IMR-90 (cell line): ENCODE data around the gene BAIAP2. TPM values are rescaled to one million over a fixed set of nuclear protein-coding genes. Genes with fewer than 3 reads are reported as not detected.
A peak's percentile ranks its signal among the peaks of the same experiment; 100 is the strongest.

Experiments
- ATAC-seq: fragments of 200-7000 bp; cut with Tn5 transposase; 2 replicates; pipeline ENCODE4 v1.9.1; 2020; ENCODE audit warnings: low read depth, mild to moderate bottlenecking, moderate library complexity
- BruUV-seq: library from RNA; stranded (reverse); fragments of 400-500 nt; replicated peaks from 2 replicates; lab custom pipeline; 2021; lab: Mats Ljungman, UMichigan
- CTCF ChIA-PET: fragments of 300-600 bp; formaldehyde crosslinking; extraction: SDS; loops from one replicate; lab custom pipeline; 2021; ENCODE audit warnings: antibody characterized with exemption; lab: Yijun Ruan, JAX
- POLR2A ChIA-PET: fragments of 300-600 bp; sonication (Branson Sonifier 250); formaldehyde crosslinking; loops from one replicate; lab custom pipeline; 2022; ENCODE audit warnings: antibody characterized with exemption; ENCODE audit not compliant: unreplicated experiment; lab: Charles Lee
- DNase-seq: peaks from one replicate; pipeline ENCODE4 v3.0.0; 2013
- H2AFZ ChIP-seq: replicated peaks from 2 replicates; pipeline ENCODE3; 2013; ENCODE audit warnings: low read length, mild to moderate bottlenecking; ENCODE audit not compliant: poor library complexity
- H2AK5ac ChIP-seq: 2 replicates; pipeline ENCODE4 v1.6.1; 2013; ENCODE audit warnings: low read depth, low read length, inconsistent platforms
- H2AK9ac ChIP-seq: replicated peaks from 2 replicates; pipeline ENCODE3; 2013; ENCODE audit warnings: mild to moderate bottlenecking, low read depth, low read length, moderate library complexity; ENCODE audit not compliant: poor library complexity
- H2BK120ac ChIP-seq: 2 replicates; pipeline ENCODE4 v1.6.1; 2013; ENCODE audit warnings: low read depth, low read length, inconsistent platforms
- H2BK15ac ChIP-seq: 3 replicates; pipeline ENCODE4 v1.6.1; 2013; ENCODE audit warnings: low read depth, low read length, inconsistent platforms
- H2BK20ac ChIP-seq: 2 replicates; pipeline ENCODE4 v1.6.1; 2013; ENCODE audit warnings: low read depth, mild to moderate bottlenecking, inconsistent platforms, low read length, moderate library complexity
- H2BK5ac ChIP-seq: 2 replicates; pipeline ENCODE4 v1.6.1; 2013; ENCODE audit warnings: mild to moderate bottlenecking, low read depth, low read length, inconsistent platforms; ENCODE audit not compliant: poor library complexity, severe bottlenecking
- H3K14ac ChIP-seq: replicated peaks from 2 replicates; pipeline ENCODE4 v1.6.1; 2013; ENCODE audit warnings: low read depth, low read length, inconsistent platforms
- H3K18ac ChIP-seq: 2 replicates; pipeline ENCODE4 v1.6.1; 2013; ENCODE audit warnings: low read depth, low read length, control low read depth
- H3K23ac ChIP-seq: 2 replicates; pipeline ENCODE4 v1.6.1; 2013; ENCODE audit warnings: low read depth, low read length, inconsistent platforms
- H3K27ac ChIP-seq: 2 replicates; pipeline ENCODE4 v1.5.1; 2013; ENCODE audit warnings: mild to moderate bottlenecking, control low read depth, low read length; ENCODE audit not compliant: insufficient read depth
- H3K27me3 ChIP-seq: 2 replicates; pipeline ENCODE4 v1.6.1; 2013; ENCODE audit warnings: low read length; ENCODE audit not compliant: control insufficient read depth, insufficient read depth
- H3K36me3 ChIP-seq: 2 replicates; pipeline ENCODE4 v1.6.1; 2013; ENCODE audit warnings: low read length, mixed read lengths; ENCODE audit not compliant: control insufficient read depth, insufficient read depth
- H3K4ac ChIP-seq: 2 replicates; pipeline ENCODE4 v1.6.1; 2013; ENCODE audit warnings: low read depth, low read length, inconsistent platforms
- H3K4me1 ChIP-seq: 2 replicates; pipeline ENCODE4 v1.6.1; 2013; ENCODE audit warnings: low read length, mixed read lengths; ENCODE audit not compliant: control insufficient read depth, insufficient read depth
- H3K4me2 ChIP-seq: 2 replicates; pipeline ENCODE4 v1.6.1; 2013; ENCODE audit warnings: low read depth, mild to moderate bottlenecking, control low read depth, low read length, moderate library complexity
- H3K4me3 ChIP-seq: 2 replicates; pipeline ENCODE4 v1.5.1; 2013; ENCODE audit warnings: low read depth, mild to moderate bottlenecking, control low read depth, low read length, moderate library complexity; ENCODE audit not compliant: insufficient read depth
- H3K56ac ChIP-seq: 2 replicates; pipeline ENCODE4 v1.6.1; 2013; ENCODE audit warnings: low read length, inconsistent platforms; ENCODE audit not compliant: insufficient read depth; ENCODE audit errors: extremely low read depth
- H3K79me1 ChIP-seq, 2 experiments: 2 replicates each; pipeline ENCODE4 v1.6.1; 2013; ENCODE audit warnings: low read length in 2 of 2, inconsistent platforms in 1 of 2, low read depth in 1 of 2
- H3K9ac ChIP-seq: 2 replicates; pipeline ENCODE4 v1.6.1; 2013; ENCODE audit warnings: low read depth, low read length, control low read depth
- H3K9me1 ChIP-seq: 2 replicates; pipeline ENCODE4 v1.6.1; 2013; ENCODE audit warnings: low read length, inconsistent platforms; ENCODE audit not compliant: insufficient read depth
- H3K9me3 ChIP-seq: 2 replicates; pipeline ENCODE4 v1.6.1; 2013; ENCODE audit warnings: low read length; ENCODE audit not compliant: control insufficient read depth, insufficient read depth
- H4K20me1 ChIP-seq: 2 replicates; pipeline ENCODE4 v1.6.1; 2013; ENCODE audit warnings: low read length, inconsistent platforms; ENCODE audit not compliant: insufficient read depth
- H4K5ac ChIP-seq: 2 replicates; pipeline ENCODE4 v1.6.1; 2013; ENCODE audit warnings: mild to moderate bottlenecking, low read depth, low read length, control low read depth
- H4K8ac ChIP-seq, 2 experiments: 2 replicates each; pipeline ENCODE4 v1.6.1; 2013; ENCODE audit warnings: low read depth in 2 of 2, low read length in 2 of 2, control low read depth in 1 of 2, inconsistent platforms in 1 of 2
- H4K91ac ChIP-seq: 2 replicates; pipeline ENCODE4 v1.6.1; 2013; ENCODE audit warnings: low read depth, low read length, inconsistent platforms; ENCODE audit not compliant: insufficient read depth
- BHLHE40 ChIP-seq: fragments of 150-350 bp; IDR thresholded peaks from 2 replicates; pipeline ENCODE4 v1.6.1; 2016; ENCODE audit warnings: mild to moderate bottlenecking, low read depth, low read length
- FOS ChIP-seq: fragments of 150-350 bp; IDR thresholded peaks from 2 replicates; pipeline ENCODE4 v1.6.1; 2016; ENCODE audit warnings: low read depth, low read length
- MAFK ChIP-seq: IDR thresholded peaks from 2 replicates; pipeline ENCODE4 v1.6.1; 2012; ENCODE audit warnings: low read depth, low read length, improper control_type of control experiment
- MXI1 ChIP-seq: IDR thresholded peaks from 2 replicates; pipeline ENCODE4 v1.6.1; 2012; ENCODE audit warnings: low read depth, mild to moderate bottlenecking, low read length, moderate library complexity, borderline replicate concordance
- RAD21 ChIP-seq: IDR thresholded peaks from 2 replicates; pipeline ENCODE4 v1.6.1; 2012; ENCODE audit warnings: low read length, improper control_type of control experiment
- WGBS, 2 experiments: methylation state at CpG; one replicate each; pipeline versions ENCODE4 v1.1.5 to v1.1.7; 2013; ENCODE audit warnings: missing lambda C conversion rate in 2 of 2; ENCODE audit not compliant: insufficient read length in 1 of 2; ENCODE audit errors: extremely low coverage in 2 of 2; 5-methylcytosine and 5-hydroxymethylcytosine counted together
- dilution Hi-C: fragments of 300-500 bp; cut with HindIII; formaldehyde crosslinking; loops from one replicate; pipeline ENCODE4 v1.14.3; 2018; ENCODE audit warnings: low sequenced_read_pairs; ENCODE audit not compliant: unreplicated experiment
- in situ Hi-C: fragments of 300-500 bp; cut with MboI; formaldehyde crosslinking; loops from 3 replicates; pipeline ENCODE4 v1.14.3; 2019; ENCODE audit warnings: low sequenced_read_pairs, inconsistent platforms, mixed read lengths
- intact Hi-C: fragments of 100-400 bp; cut with micrococcal nuclease; formaldehyde crosslinking; loops from 2 replicates; pipeline ENCODE4 v1.10.0; 2022
- polyA plus RNA-seq, 3 experiments: library from polyadenylated mRNA; depleted of rRNA; stranded (reverse); fragments of >200 nt; gene quantifications; 2 replicates each; pipeline ENCODE4 v1.2.3, GENCODE V29; 2012; ENCODE audit warnings: low replicate concordance in 1 of 3
- total RNA-seq: library from RNA; depleted of rRNA; stranded (reverse); fragments of >200 nt; gene quantifications from 2 replicates; pipeline ENCODE4 v1.2.3, GENCODE V29; 2012

BAIAP2 gene
- total and polyA plus RNA-seq, 2 of the 4 experiments (the other 2 are of a cell fraction) = 18.3 to 32.6 TPM

GRCh38 chr17:80989586-80989913 is 45.4 kb upstream of the BAIAP2 start:
- ChIA-PET CTCF (interaction anchor here (0.6 kb wide), 1 partner anchor 33 kb away, joined by 3 read pairs; no protein-coding TSS in a partner anchor), POLR2A (no interaction called here)
- Histone ChIP-seq H3K4me3 (no peak overlapping the region), H3K9me1 (peaks cover 4% of the 10 kb centered on the region; the same call in 1 of the 2 replicates), H4K20me1 (no peaks in the 10 kb centered on the region; the same call in 1 of the 2 replicates), H3K4me1 (peaks cover 7% of the 10 kb centered on the region), H3K14ac (no peak overlapping the region), H2BK5ac (no peak overlapping the region), H3K27ac (no peak overlapping the region), H4K5ac (no peak overlapping the region), H3K36me3 (no peaks in the 10 kb centered on the region), H2AK9ac (peak overlapping the region; percentile 49), H3K4me2 (no peak overlapping the region), H2BK120ac (no peak overlapping the region), H3K27me3 (no peaks in the 10 kb centered on the region), H3K18ac (no peak overlapping the region), H3K23ac (no peak overlapping the region), H2AFZ (peak overlapping the region; percentile 90), H3K79me1 (peaks cover 14 to 24% of the 10 kb centered on the region in 2 experiments; a peak in 3 of 4 replicates), H2BK15ac (no peak overlapping the region), H4K8ac (no peak overlapping the region), H3K9me3 (no peaks in the 10 kb centered on the region), H4K91ac (no peak overlapping the region), H2BK20ac (no peak overlapping the region), H3K4ac (no peak overlapping the region), H3K56ac (no peak overlapping the region), H2AK5ac (no peak overlapping the region), H3K9ac (no peak overlapping the region)
- intact Hi-C loops = loop anchor here (1.0 kb wide), 1 partner anchor 112 kb away; no protein-coding TSS in a partner anchor
- TF ChIP-seq MAFK (no peak), RAD21 (no peak), MXI1 (no peak), FOS (no peak), BHLHE40 (no peak)
- in situ Hi-C loops = no loop called here
- 75% methylated on average over 8 of the region's 11 CpGs; no CpG with 5 or more reads in 1 of the 2 experiments for WGBS, 2 experiments
- dilution Hi-C loops = no loop called here
- no peak for ATAC-seq
- no TSS peak for BruUV-seq
- DNase-seq = no peak
